ENCODE data around the gene LEFTY2.

DNA sequence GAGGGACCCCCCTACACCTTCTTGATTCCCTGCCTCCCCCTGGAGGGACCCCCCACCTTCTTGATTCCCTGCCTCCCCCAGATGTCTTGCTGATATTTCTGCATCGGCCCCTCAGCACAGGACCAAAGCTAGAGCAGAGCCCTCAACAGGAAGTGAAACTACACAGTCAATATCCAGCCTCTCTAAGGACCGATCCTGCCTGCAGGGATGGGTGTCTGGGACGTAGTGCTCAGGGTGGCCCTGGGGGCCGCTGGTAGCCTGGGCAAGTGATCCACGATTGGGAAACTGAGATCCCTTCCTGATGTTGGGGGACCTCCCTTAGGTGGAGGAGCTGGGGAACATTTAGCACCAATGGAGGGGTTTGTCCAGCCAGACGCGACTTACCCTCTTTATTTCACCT, 3.9 kb upstream of the LEFTY2 start:
- TF ChIP-seq MYC (IDR thresholded peaks at IDR 0.05; ENCODE audit: low read depth, low read length), result no peak
- TF ChIP-seq, protein P1, sequence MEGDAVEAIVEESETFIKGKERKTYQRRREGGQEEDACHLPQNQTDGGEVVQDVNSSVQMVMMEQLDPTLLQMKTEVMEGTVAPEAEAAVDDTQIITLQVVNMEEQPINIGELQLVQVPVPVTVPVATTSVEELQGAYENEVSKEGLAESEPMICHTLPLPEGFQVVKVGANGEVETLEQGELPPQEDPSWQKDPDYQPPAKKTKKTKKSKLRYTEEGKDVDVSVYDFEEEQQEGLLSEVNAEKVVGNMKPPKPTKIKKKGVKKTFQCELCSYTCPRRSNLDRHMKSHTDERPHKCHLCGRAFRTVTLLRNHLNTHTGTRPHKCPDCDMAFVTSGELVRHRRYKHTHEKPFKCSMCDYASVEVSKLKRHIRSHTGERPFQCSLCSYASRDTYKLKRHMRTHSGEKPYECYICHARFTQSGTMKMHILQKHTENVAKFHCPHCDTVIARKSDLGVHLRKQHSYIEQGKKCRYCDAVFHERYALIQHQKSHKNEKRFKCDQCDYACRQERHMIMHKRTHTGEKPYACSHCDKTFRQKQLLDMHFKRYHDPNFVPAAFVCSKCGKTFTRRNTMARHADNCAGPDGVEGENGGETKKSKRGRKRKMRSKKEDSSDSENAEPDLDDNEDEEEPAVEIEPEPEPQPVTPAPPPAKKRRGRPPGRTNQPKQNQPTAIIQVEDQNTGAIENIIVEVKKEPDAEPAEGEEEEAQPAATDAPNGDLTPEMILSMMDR (IDR thresholded peaks at IDR 0.05; ENCODE audit: extremely low read depth in 1 of 2, insufficient read depth in 1 of 2, low read depth in 1 of 2, low read length in 2 of 2), result no peak
- no peak for TF ChIP-seq POLR2A (IDR thresholded peaks at IDR 0.05; ENCODE audit: low read depth, low read length)
- TF ChIP-seq POLR2AphosphoS5 (IDR thresholded peaks at IDR 0.05; ENCODE audit: insufficient read depth, low read depth, low read length), result no peak
